Measurements from ENCODE around the gene KIF20A.

DNA sequence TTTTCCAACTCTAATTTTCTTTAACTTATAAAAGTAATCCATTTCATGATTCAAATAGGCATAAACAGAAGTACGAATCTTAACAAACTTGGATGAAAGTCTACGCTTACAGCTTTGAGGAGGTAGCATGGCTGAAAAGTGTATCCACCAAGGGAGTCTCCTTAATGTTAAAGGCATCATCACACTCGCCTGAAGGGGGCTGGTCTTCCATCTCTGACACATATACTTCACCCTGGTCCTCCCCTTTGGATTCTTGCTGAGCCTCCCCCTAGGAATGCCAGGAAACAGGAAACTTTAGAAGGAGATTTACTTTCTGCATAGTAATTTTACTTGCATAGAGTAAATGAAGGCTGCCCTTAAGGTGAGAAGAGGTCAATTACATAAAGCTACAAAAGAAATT, 29.4 kb upstream of the KIF20A start:
- no peak for TF ChIP-seq MAX (IDR thresholded peaks at IDR 0.05)
- TF ChIP-seq EP300 (IDR thresholded peaks at IDR 0.05; ENCODE audit: borderline replicate concordance): no peak
- TF ChIP-seq CEBPB (IDR thresholded peaks at IDR 0.05): no peak
- no peak for TF ChIP-seq NFIC (IDR thresholded peaks at IDR 0.05)
- TF ChIP-seq, protein P1, sequence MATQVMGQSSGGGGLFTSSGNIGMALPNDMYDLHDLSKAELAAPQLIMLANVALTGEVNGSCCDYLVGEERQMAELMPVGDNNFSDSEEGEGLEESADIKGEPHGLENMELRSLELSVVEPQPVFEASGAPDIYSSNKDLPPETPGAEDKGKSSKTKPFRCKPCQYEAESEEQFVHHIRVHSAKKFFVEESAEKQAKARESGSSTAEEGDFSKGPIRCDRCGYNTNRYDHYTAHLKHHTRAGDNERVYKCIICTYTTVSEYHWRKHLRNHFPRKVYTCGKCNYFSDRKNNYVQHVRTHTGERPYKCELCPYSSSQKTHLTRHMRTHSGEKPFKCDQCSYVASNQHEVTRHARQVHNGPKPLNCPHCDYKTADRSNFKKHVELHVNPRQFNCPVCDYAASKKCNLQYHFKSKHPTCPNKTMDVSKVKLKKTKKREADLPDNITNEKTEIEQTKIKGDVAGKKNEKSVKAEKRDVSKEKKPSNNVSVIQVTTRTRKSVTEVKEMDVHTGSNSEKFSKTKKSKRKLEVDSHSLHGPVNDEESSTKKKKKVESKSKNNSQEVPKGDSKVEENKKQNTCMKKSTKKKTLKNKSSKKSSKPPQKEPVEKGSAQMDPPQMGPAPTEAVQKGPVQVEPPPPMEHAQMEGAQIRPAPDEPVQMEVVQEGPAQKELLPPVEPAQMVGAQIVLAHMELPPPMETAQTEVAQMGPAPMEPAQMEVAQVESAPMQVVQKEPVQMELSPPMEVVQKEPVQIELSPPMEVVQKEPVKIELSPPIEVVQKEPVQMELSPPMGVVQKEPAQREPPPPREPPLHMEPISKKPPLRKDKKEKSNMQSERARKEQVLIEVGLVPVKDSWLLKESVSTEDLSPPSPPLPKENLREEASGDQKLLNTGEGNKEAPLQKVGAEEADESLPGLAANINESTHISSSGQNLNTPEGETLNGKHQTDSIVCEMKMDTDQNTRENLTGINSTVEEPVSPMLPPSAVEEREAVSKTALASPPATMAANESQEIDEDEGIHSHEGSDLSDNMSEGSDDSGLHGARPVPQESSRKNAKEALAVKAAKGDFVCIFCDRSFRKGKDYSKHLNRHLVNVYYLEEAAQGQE (IDR thresholded peaks at IDR 0.05; ENCODE audit: low read depth): no peak
- no peak for TF ChIP-seq EGR1 (IDR thresholded peaks at IDR 0.05)
- no peak for TF ChIP-seq FOXM1 (IDR thresholded peaks at IDR 0.05; ENCODE audit: borderline replicate concordance, low read depth)
- no peak for TF ChIP-seq CREB1 (IDR thresholded peaks at IDR 0.05; ENCODE audit: low read depth)
- TF ChIP-seq YY1 (IDR thresholded peaks at IDR 0.05; ENCODE audit: low read depth): no peak
- TF ChIP-seq ZBTB7A (IDR thresholded peaks at IDR 0.05; ENCODE audit: low read depth): no peak
- no peak for TF ChIP-seq TAF1 (IDR thresholded peaks at IDR 0.05; ENCODE audit: low read depth)

Measured in Ishikawa (cell line).